ENCODE results near the gene FAM180B. TPM values are rescaled to one million over a fixed set of nuclear protein-coding genes. Genes with fewer than 3 reads are reported as not detected.

FAM180B gene
- polyA plus RNA-seq, 1 donor from 2014 or later = not detected

DNA sequence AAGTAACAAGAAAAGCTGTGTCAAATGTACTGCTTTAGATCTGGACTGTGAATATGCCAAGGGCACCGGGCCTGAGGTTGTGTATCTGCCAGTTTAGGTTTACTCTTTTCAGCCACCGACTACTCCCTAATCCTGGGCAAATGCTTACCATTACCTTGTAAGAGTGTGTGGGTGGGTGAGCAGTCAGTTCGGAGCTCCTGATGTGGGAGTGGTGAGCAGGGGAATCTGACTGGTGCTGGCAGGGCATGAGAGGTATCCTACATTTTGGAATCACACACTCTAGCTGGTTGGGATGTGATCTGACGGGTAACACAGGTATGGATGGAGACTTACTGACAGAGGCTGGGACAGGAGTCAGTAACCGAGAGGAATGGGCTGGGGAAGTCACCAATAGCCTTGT lies 2.6 kb upstream of the FAM180B start:
- no peak overlapping the region for H2AFZ ChIP-seq (ENCODE audit: low read depth, low read length)

DNA sequence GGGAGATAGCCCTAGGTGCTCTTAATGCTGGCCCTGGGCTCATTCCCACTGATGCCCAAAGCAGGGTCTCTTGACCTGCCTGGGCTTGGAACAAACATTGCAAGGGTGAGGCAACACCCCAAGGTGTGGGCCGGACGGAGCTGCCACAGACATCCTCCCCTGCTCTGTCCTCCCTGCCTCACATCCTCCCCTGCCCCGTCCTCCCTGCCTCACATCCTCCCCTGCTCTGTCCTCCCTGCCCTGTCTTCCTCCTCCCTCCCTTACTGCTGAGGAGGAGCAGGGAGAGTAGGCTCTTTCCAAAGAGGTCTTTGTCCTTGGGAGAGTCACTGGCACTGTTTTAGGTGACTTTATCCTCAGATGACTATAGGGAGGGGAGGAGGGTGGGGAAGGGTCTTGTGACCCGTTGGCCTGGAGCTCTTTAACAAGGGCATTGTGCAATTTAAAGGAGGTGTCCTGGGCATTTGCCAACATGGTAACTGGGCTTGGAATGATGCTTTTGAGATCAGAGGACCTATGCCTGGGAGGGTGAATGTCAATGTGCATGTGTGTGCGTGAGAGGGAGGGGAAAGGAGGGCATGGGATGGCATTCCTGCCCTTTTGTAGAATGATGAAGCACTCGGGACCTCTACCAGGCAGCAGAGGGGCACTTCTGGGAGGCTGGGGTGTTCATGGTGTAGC lies 700 bp downstream of the FAM180B start:
- Histone ChIP-seq H2AFZ (ENCODE audit: low read depth, low read length) (no peak overlapping the region), H3K27me3 (ENCODE audit: insufficient read depth, low read depth, low read length) (no peaks in the 10 kb centered on the region), H3K9me3 (ENCODE audit: low read length) (no peaks in the 10 kb centered on the region), H3K4me2 (ENCODE audit: low read length) (no peak overlapping the region), H4K20me1 (ENCODE audit: insufficient read depth) (no peaks in the 10 kb centered on the region), H3K27ac (ENCODE audit: low read length) (no peak overlapping the region), H3K36me3 (ENCODE audit: insufficient read depth, low read length) (no peaks in the 10 kb centered on the region), H3K9me2 (ENCODE audit: insufficient read depth, low read length) (no peaks in the 10 kb centered on the region), H3K79me2 (replicated peaks; ENCODE audit: insufficient read depth, low read length) (no peaks in the 10 kb centered on the region), H3K4me3 (ENCODE audit: low read length) (no peak overlapping the region), H3K9ac (ENCODE audit: low read length) (no peak overlapping the region), H3F3A (ENCODE audit: insufficient read depth, low read length, poor library complexity, severe bottlenecking) (no peaks in the 10 kb centered on the region)
- TF ChIP-seq, protein P1, sequence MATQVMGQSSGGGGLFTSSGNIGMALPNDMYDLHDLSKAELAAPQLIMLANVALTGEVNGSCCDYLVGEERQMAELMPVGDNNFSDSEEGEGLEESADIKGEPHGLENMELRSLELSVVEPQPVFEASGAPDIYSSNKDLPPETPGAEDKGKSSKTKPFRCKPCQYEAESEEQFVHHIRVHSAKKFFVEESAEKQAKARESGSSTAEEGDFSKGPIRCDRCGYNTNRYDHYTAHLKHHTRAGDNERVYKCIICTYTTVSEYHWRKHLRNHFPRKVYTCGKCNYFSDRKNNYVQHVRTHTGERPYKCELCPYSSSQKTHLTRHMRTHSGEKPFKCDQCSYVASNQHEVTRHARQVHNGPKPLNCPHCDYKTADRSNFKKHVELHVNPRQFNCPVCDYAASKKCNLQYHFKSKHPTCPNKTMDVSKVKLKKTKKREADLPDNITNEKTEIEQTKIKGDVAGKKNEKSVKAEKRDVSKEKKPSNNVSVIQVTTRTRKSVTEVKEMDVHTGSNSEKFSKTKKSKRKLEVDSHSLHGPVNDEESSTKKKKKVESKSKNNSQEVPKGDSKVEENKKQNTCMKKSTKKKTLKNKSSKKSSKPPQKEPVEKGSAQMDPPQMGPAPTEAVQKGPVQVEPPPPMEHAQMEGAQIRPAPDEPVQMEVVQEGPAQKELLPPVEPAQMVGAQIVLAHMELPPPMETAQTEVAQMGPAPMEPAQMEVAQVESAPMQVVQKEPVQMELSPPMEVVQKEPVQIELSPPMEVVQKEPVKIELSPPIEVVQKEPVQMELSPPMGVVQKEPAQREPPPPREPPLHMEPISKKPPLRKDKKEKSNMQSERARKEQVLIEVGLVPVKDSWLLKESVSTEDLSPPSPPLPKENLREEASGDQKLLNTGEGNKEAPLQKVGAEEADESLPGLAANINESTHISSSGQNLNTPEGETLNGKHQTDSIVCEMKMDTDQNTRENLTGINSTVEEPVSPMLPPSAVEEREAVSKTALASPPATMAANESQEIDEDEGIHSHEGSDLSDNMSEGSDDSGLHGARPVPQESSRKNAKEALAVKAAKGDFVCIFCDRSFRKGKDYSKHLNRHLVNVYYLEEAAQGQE (IDR thresholded peaks at IDR 0.05; ENCODE audit: borderline replicate concordance) = no peak
- TF ChIP-seq SMC3 (conservative IDR thresholded peaks at IDR 0.05; ENCODE audit: poor library complexity) (no peak), TAF1 (IDR thresholded peaks at IDR 0.05; ENCODE audit: low read depth) (no peak), EZH2 (IDR thresholded peaks at IDR 0.05; ENCODE audit: borderline replicate concordance, insufficient read depth, low read length, poor library complexity, severe bottlenecking) (no peak), POLR2AphosphoS5 (IDR thresholded peaks at IDR 0.05) (no peak), MXI1 (conservative IDR thresholded peaks at IDR 0.05; ENCODE audit: poor library complexity, severe bottlenecking) (no peak), RAD21 (conservative IDR thresholded peaks at IDR 0.05) (no peak), EP300 (conservative IDR thresholded peaks at IDR 0.05; ENCODE audit: poor library complexity, severe bottlenecking) (no peak)
- TF ChIP-seq, protein P2, sequence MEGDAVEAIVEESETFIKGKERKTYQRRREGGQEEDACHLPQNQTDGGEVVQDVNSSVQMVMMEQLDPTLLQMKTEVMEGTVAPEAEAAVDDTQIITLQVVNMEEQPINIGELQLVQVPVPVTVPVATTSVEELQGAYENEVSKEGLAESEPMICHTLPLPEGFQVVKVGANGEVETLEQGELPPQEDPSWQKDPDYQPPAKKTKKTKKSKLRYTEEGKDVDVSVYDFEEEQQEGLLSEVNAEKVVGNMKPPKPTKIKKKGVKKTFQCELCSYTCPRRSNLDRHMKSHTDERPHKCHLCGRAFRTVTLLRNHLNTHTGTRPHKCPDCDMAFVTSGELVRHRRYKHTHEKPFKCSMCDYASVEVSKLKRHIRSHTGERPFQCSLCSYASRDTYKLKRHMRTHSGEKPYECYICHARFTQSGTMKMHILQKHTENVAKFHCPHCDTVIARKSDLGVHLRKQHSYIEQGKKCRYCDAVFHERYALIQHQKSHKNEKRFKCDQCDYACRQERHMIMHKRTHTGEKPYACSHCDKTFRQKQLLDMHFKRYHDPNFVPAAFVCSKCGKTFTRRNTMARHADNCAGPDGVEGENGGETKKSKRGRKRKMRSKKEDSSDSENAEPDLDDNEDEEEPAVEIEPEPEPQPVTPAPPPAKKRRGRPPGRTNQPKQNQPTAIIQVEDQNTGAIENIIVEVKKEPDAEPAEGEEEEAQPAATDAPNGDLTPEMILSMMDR (IDR thresholded peaks at IDR 0.05; ENCODE audit: poor library complexity, severe bottlenecking) = no peak

More for the DNA sequence above, 2.6 kb upstream of the FAM180B start:
- Histone ChIP-seq H3K9ac (ENCODE audit: low read length) (no peak overlapping the region), H3K27me3 (ENCODE audit: insufficient read depth, low read depth, low read length) (no peaks in the 10 kb centered on the region), H3K27ac (ENCODE audit: low read length) (no peak overlapping the region), H3K4me2 (ENCODE audit: low read length) (no peak overlapping the region), H3K9me3 (ENCODE audit: low read length) (no peaks in the 10 kb centered on the region), H3K9me2 (ENCODE audit: insufficient read depth, low read length) (no peaks in the 10 kb centered on the region), H3K4me3 (ENCODE audit: low read length) (no peak overlapping the region), H4K20me1 (ENCODE audit: insufficient read depth) (no peaks in the 10 kb centered on the region), H3K36me3 (ENCODE audit: insufficient read depth, low read length) (peaks cover 4% of the 10 kb centered on the region), H3F3A (ENCODE audit: insufficient read depth, low read length, poor library complexity, severe bottlenecking) (no peaks in the 10 kb centered on the region), H3K79me2 (replicated peaks; ENCODE audit: insufficient read depth, low read length) (peaks cover 19% of the 10 kb centered on the region)
- TF ChIP-seq RAD21 (conservative IDR thresholded peaks at IDR 0.05) (no peak), MXI1 (conservative IDR thresholded peaks at IDR 0.05; ENCODE audit: poor library complexity, severe bottlenecking) (no peak), TAF1 (IDR thresholded peaks at IDR 0.05; ENCODE audit: low read depth) (no peak), EP300 (conservative IDR thresholded peaks at IDR 0.05; ENCODE audit: poor library complexity, severe bottlenecking) (no peak), EZH2 (IDR thresholded peaks at IDR 0.05; ENCODE audit: borderline replicate concordance, insufficient read depth, low read length, poor library complexity, severe bottlenecking) (no peak), POLR2AphosphoS5 (IDR thresholded peaks at IDR 0.05) (no peak), SMC3 (conservative IDR thresholded peaks at IDR 0.05; ENCODE audit: poor library complexity) (no peak)
- TF ChIP-seq, protein P2 (IDR thresholded peaks at IDR 0.05; ENCODE audit: poor library complexity, severe bottlenecking) = no peak
- TF ChIP-seq, protein P1 (IDR thresholded peaks at IDR 0.05; ENCODE audit: borderline replicate concordance) = no peak
